ENCODE measurements around the gene NIM1K. TPM values are rescaled to one million over a fixed set of nuclear protein-coding genes. Genes with fewer than 3 reads are reported as not detected.

The NIM1K gene
- total and polyA plus RNA-seq, 10 of the 15 experiments (the other 5 are each of a cell fraction or from before 2014, with no cell fraction given): 0.27 to 1.7 (median 0.66) TPM

DNA sequence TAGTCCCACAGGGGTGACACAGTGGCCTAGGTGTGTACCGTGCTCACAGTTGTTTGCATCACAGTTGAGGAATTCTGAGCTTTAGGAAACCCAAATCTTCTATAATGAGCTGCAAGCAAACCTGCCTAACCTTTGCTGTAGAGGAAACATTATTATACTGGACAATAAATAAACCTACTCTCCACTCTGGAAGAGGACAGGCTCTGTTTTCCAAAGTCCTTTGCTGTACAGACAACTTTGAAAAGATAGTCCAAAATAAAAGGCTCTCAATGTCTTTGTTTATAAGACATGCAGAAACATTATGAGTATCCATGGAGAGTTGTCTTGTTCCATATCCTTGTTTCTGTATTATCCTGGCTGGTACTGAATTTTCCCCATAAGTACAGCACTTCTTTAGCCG lies 42.0 kb upstream of the NIM1K start:
- RAD21 ChIA-PET (ENCODE audit: unreplicated experiment): no interaction called here
- Histone ChIP-seq H3K9ac (ENCODE audit: control insufficient read depth, insufficient read depth, low read length) (no peak overlapping the region), H3K4me1 (ENCODE audit: control insufficient read depth, insufficient read depth, low read length) (no peaks in the 10 kb centered on the region), H2AFZ (ENCODE audit: control insufficient read depth, low read depth, low read length) (no peak overlapping the region), H3K27ac (ENCODE audit: control insufficient read depth, insufficient read depth) (no peak overlapping the region), H3K9me3 (replicated peaks; ENCODE audit: control insufficient read depth, insufficient read depth, low read length) (no peaks in the 10 kb centered on the region), H3K27me3 (replicated peaks in 1 of 2; ENCODE audit: control insufficient read depth in 2 of 2, insufficient read depth in 2 of 2, low read length in 1 of 2) (no peaks in the 10 kb centered on the region), H3K4me2 (ENCODE audit: control insufficient read depth, insufficient read depth) (no peak overlapping the region), H3K79me2 (ENCODE audit: control insufficient read depth, insufficient read depth, low read length) (no peaks in the 10 kb centered on the region; the same call in none of the 2 replicates), H3K4me3 (no peak overlapping the region), H4K20me1 (ENCODE audit: control insufficient read depth, insufficient read depth) (no peaks in the 10 kb centered on the region), H3K36me3 (ENCODE audit: control insufficient read depth in 2 of 2, insufficient read depth in 2 of 2, low read length in 1 of 2) (peaks cover 3 to 13% of the 10 kb centered on the region in 2 experiments)
- in situ Hi-C loops (cut with MboI): no loop called here
- ATAC-seq (no peak), FAIRE-seq (no peak), DNase-seq (ENCODE audit: low read depth, low spot score) (no peak)
- SMC1A ChIA-PET (ENCODE audit: uncharacterized antibody, unreplicated experiment): interaction anchor here (3.8 kb wide), 1 partner anchor 11 kb away, joined by 10 read pairs; no protein-coding TSS in a partner anchor
- POLR2A ChIA-PET: no interaction called here
- BruUV-seq (replicated peaks): no TSS peak
- intact Hi-C loops (cut with micrococcal nuclease; ENCODE audit: unreplicated experiment): no loop called here
- 97% methylated on average over 2 of the region's 2 CpGs for WGBS (ENCODE audit: insufficient coverage, insufficient replicate concordance, low lambda C conversion rate, missing lambda C conversion rate)
- CTCF ChIA-PET: interaction anchor here (1.6 kb wide), 1 partner anchor 10 kb away, joined by 4 read pairs; no protein-coding TSS in a partner anchor
- no peak for TF ChIP-seq ESRRA (IDR thresholded peaks at IDR 0.05; ENCODE audit: low read length)
- no peak for TF ChIP-seq BCL3 (IDR thresholded peaks at IDR 0.05; ENCODE audit: borderline replicate concordance, insufficient read depth, low read depth, low read length, poor library complexity, severe bottlenecking)
- no peak for TF ChIP-seq CREM (IDR thresholded peaks at IDR 0.05; ENCODE audit: low read depth)
- TF ChIP-seq RUNX3 (IDR thresholded peaks at IDR 0.05; ENCODE audit: low read length): no peak
- no peak for TF ChIP-seq NFYB (IDR thresholded peaks at IDR 0.05; ENCODE audit: insufficient read depth, low read depth, low read length)
- no peak for TF ChIP-seq MTA3 (IDR thresholded peaks at IDR 0.05; ENCODE audit: borderline replicate concordance, low read length)
- no peak for TF ChIP-seq BCLAF1 (IDR thresholded peaks at IDR 0.05)
- no peak for TF ChIP-seq TCF7 (IDR thresholded peaks at IDR 0.05; ENCODE audit: borderline replicate concordance)
- TF ChIP-seq BHLHE40 (IDR thresholded peaks at IDR 0.05; ENCODE audit: borderline replicate concordance in 1 of 2, low read depth in 2 of 2, low read length in 1 of 2): no peak
- no peak for TF ChIP-seq HDGF (IDR thresholded peaks at IDR 0.05)
- no peak for TF ChIP-seq EZH2 (IDR thresholded peaks at IDR 0.05; ENCODE audit: borderline replicate concordance, control insufficient read depth, low read depth, low read length)
- no peak for TF ChIP-seq PAX8 (IDR thresholded peaks at IDR 0.05)
- TF ChIP-seq E2F8 (IDR thresholded peaks at IDR 0.05; ENCODE audit: low read depth, partially characterized antibody): no peak
- no peak for TF ChIP-seq ZNF384 (IDR thresholded peaks at IDR 0.05; ENCODE audit: borderline replicate concordance, low read depth, low read length)
- TF ChIP-seq, protein P1, sequence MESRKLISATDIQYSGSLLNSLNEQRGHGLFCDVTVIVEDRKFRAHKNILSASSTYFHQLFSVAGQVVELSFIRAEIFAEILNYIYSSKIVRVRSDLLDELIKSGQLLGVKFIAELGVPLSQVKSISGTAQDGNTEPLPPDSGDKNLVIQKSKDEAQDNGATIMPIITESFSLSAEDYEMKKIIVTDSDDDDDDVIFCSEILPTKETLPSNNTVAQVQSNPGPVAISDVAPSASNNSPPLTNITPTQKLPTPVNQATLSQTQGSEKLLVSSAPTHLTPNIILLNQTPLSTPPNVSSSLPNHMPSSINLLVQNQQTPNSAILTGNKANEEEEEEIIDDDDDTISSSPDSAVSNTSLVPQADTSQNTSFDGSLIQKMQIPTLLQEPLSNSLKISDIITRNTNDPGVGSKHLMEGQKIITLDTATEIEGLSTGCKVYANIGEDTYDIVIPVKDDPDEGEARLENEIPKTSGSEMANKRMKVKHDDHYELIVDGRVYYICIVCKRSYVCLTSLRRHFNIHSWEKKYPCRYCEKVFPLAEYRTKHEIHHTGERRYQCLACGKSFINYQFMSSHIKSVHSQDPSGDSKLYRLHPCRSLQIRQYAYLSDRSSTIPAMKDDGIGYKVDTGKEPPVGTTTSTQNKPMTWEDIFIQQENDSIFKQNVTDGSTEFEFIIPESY (IDR thresholded peaks at IDR 0.05): no peak
